T-cell (primary cell): ENCODE data around the gene CD247. TPM values are rescaled to one million over a fixed set of nuclear protein-coding genes. Genes with fewer than 3 reads are reported as not detected.

ENCODE experiments used
- ATAC-seq, 4 experiments: fragments of 200-7000 bp in 3 of 4; fragments of 150-1000 bp in 1 of 4; cut with Tn5 transposase; replicated peaks in 1 of 4; 1 replicate in 3 of 4; 2 replicates in 1 of 4; pipeline ENCODE4 v1.10.0; 2021; ENCODE audit warnings: moderate library complexity in 3 of 4, mild to moderate bottlenecking in 2 of 4, moderate number of reproducible peaks in 1 of 4
- CTCF ChIA-PET, 2 donors: fragments of 300-600 bp; sonication (Branson Sonifier 250); formaldehyde crosslinking; loops; one replicate each; lab custom pipeline; 2022; ENCODE audit warnings: antibody characterized with exemption in 2 of 2; lab: Charles Lee
- POLR2A ChIA-PET, 2 donors: fragments of 300-600 bp; sonication (Branson Sonifier 250); formaldehyde crosslinking; loops; one replicate each; lab custom pipeline; 2022; ENCODE audit warnings: antibody characterized with exemption in 2 of 2; lab: Charles Lee
- DNase-seq, 35 experiments: peaks; one replicate each; pipeline versions ENCODE4 v3.0.0 to v3.0.0-alpha.2; 2013 to 2023
- H3K27ac ChIP-seq: one replicate; pipeline ENCODE4 v1.5.1; 2013; ENCODE audit warnings: low read length
- H3K27me3 ChIP-seq, 2 experiments: replicated peaks in 1 of 2; 1 replicate in 1 of 2; 2 replicates in 1 of 2; pipeline versions ENCODE4 v1.6.1 to v1.7.0; 2013; ENCODE audit warnings: low read length in 1 of 2, mixed read lengths in 1 of 2; ENCODE audit not compliant: control insufficient read depth in 2 of 2, insufficient read depth in 2 of 2; ENCODE audit errors: extremely low read depth in 1 of 2
- H3K36me3 ChIP-seq, 2 donors: 1 replicate in 1 of 2; 2 replicates in 1 of 2; pipeline versions ENCODE4 v1.6.1 to v1.7.0; 2013; ENCODE audit warnings: low read length in 1 of 2; ENCODE audit not compliant: control insufficient read depth in 2 of 2, insufficient read depth in 1 of 2; ENCODE audit errors: extremely low read depth in 1 of 2
- H3K4me1 ChIP-seq, 2 experiments: 1 replicate in 1 of 2; 2 replicates in 1 of 2; pipeline versions ENCODE4 v1.6.1 to v1.7.0; 2013; ENCODE audit warnings: low read length in 2 of 2, mixed read lengths in 1 of 2; ENCODE audit not compliant: insufficient read depth in 2 of 2, control insufficient read depth in 1 of 2; ENCODE audit errors: extremely low read depth in 1 of 2
- H3K4me3 ChIP-seq, 2 donors: 1 replicate in 1 of 2; 2 replicates in 1 of 2; pipeline versions ENCODE4 v1.5.1 to v1.7.0; 2013; ENCODE audit warnings: mild to moderate bottlenecking in 2 of 2, low read length in 1 of 2, moderate library complexity in 1 of 2; ENCODE audit not compliant: control insufficient read depth in 1 of 2; ENCODE audit errors: extremely low read depth in 1 of 2
- H3K9me3 ChIP-seq: 2 replicates; pipeline ENCODE4 v1.7.0; 2013
- H3K27ac Mint-ChIP-seq, 2 donors: one replicate each; pipeline ENCODE4 v1.8.0; 2020 to 2021; ENCODE audit warnings: mild to moderate bottlenecking in 2 of 2, mixed read lengths in 2 of 2
- H3K27me3 Mint-ChIP-seq, 2 donors: one replicate each; pipeline ENCODE4 v1.8.0; 2021 to 2022; ENCODE audit warnings: mixed read lengths in 2 of 2
- H3K36me3 Mint-ChIP-seq: one replicate; pipeline ENCODE4 v1.8.0; 2021; ENCODE audit warnings: mixed read lengths
- H3K4me1 Mint-ChIP-seq, 3 donors: one replicate each; pipeline ENCODE4 v1.8.0; 2020 to 2022; ENCODE audit warnings: mixed read lengths in 3 of 3, mild to moderate bottlenecking in 1 of 3
- H3K4me3 Mint-ChIP-seq, 3 donors: one replicate each; pipeline ENCODE4 v1.8.0; 2020 to 2022; ENCODE audit warnings: mild to moderate bottlenecking in 3 of 3, mixed read lengths in 3 of 3, moderate library complexity in 3 of 3
- H3K9me3 Mint-ChIP-seq, 3 donors: one replicate each; pipeline ENCODE4 v1.8.0; 2020 to 2022; ENCODE audit warnings: mixed read lengths in 3 of 3
- WGBS: methylation state at CpG from one replicate; pipeline ENCODE4 v1.1.5; 2013; ENCODE audit warnings: missing lambda C conversion rate; ENCODE audit not compliant: insufficient coverage; 5-methylcytosine and 5-hydroxymethylcytosine counted together
- total RNA-seq, 35 experiments: library from RNA in 6 of 35; stranded (reverse) in 6 of 35; fragments of 120-200 nt in 1 of 35; gene quantifications; one replicate each; pipeline versions ENCODE4 v1.2.1 to v1.2.4 and lab custom pipeline; 2013 to 2026

Gene CD247
- total RNA-seq, 5 donors from 2014 or later (not counting 1 experiment from before 2014, with no cell fraction given), result 324 to 414 (median 385) TPM

GRCh38 chr1:167473761-167474160, 44.6 kb downstream of the CD247 start:
- Mint-ChIP-seq H3K4me3 (peak overlapping the region; percentile 60 to 81 (median 68)), H3K4me1 (peaks cover 89 to 92% (median 90%) of the 10 kb centered on the region in 3 donors), H3K36me3 (peaks cover 23% of the 10 kb centered on the region), H3K27me3 (no peaks in the 10 kb centered on the region), H3K27ac (peak overlapping the region; percentile 89 to 92), H3K9me3 (no peaks in the 10 kb centered on the region)
- ATAC-seq, result peak; percentile 62 to 70 (median 64)
- peak in 2 of 35 experiments; percentile 14 to 50 for DNase-seq
- Histone ChIP-seq H3K36me3 (peaks cover 0 to 34% of the 10 kb centered on the region in 2 donors), H3K27me3 (no peaks in the 10 kb centered on the region), H3K27ac (peak overlapping the region; percentile 81), H3K4me3 (peak overlapping the region; percentile 20 to 29), H3K9me3 (no peaks in the 10 kb centered on the region), H3K4me1 (peaks cover 65 to 76% of the 10 kb centered on the region in 2 experiments)
- 29% methylated on average over 2 of the region's 5 CpGs for WGBS
- CTCF ChIA-PET, result interaction anchor here in 1 of 2 donors (1.3 kb wide), 1 partner anchor 45 kb away, joined by 7 read pairs; the partner anchor contains the start of gene CD247
- POLR2A ChIA-PET, result no interaction called here

DNA sequence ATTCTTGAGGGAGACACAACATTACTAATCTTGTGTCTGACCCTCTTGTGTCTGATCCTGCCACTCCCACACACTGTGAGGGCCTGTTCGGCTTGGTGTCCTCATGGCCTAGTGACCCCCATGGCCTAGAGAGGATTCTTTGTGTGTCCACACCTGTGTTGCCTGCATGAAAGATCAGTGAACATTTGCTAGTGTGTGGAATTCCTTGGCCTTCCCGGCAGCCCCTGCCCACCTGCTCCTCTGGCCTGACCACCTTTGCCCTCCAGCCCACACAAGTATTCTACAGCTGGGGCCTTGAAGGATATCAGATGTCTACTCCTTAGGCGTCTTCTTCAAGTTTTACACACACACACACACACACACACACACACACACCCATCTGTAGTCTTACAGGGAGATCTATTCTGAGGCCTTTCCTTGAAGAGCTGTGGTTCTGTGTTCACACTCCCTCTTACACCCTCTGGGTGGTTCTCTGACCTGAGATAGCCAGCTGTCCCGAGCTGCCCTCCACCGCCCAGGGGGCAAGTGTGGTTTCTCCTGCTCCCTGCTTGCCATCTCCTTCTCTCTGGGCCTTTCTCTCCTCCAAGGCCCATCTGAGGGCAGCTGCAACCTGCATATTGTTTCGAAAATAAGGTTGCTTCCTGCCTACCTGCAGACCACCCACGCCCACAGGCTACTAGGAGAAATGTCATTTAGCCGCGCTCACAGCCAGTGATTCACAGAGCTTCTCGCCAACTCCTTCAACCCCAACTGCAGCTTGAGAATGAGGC, 45.4 kb downstream of the CD247 start:
- ChIA-PET CTCF (interaction anchor here (0.7 to 1.3 kb wide), 2 partner anchors 12 to 46 kb away, joined by 6 to 7 read pairs; partner anchors contain the start of gene CD247 (in 1 of the 2)), POLR2A (interaction anchor here (0.6 kb wide), 5 partner anchors 13 to 40 kb away, joined by 3 to 4 read pairs (median 3); no protein-coding TSS in a partner anchor)
- peak overlapping the region; percentile 89 to 92 for H3K27ac Mint-ChIP-seq
- Histone ChIP-seq H3K4me3 (peak overlapping the region; percentile 29 to 39), H3K27me3 (no peaks in the 10 kb centered on the region), H3K9me3 (no peaks in the 10 kb centered on the region), H3K27ac (peak overlapping the region; percentile 81), H3K36me3 (peaks cover 0 to 28% of the 10 kb centered on the region in 2 donors), H3K4me1 (peaks cover 62 to 77% of the 10 kb centered on the region in 2 experiments)
- H3K4me1 Mint-ChIP-seq, result peaks cover 89 to 94% (median 90%) of the 10 kb centered on the region in 3 donors
- no peaks in the 10 kb centered on the region for H3K27me3 Mint-ChIP-seq
- H3K36me3 Mint-ChIP-seq, result peaks cover 17% of the 10 kb centered on the region
- H3K9me3 Mint-ChIP-seq, result no peaks in the 10 kb centered on the region
- H3K4me3 Mint-ChIP-seq, result peak overlapping the region; percentile 49 to 81 (median 60)
- DNase-seq (peak in 2 of 35 experiments; percentile 6 to 17), ATAC-seq (peak in 2 of 4 experiments; percentile 15 to 21)
- WGBS, result 27% methylated on average over 2 of the region's 10 CpGs

GRCh38 chr1:167471568-167471967, 46.8 kb downstream of the CD247 start:
- H3K4me3 Mint-ChIP-seq, result peak overlapping the region in 2 of 3 donors; percentile 31 to 81
- no peaks in the 10 kb centered on the region for H3K9me3 Mint-ChIP-seq
- peaks cover 4% of the 10 kb centered on the region for H3K36me3 Mint-ChIP-seq
- H3K27me3 ChIP-seq, result no peaks in the 10 kb centered on the region
- H3K27ac ChIP-seq, result peak overlapping the region; percentile 43
- ChIA-PET CTCF (interaction anchor here (0.7 to 1.0 kb wide), 4 partner anchors 17 to 203 kb away, joined by 3 to 5 read pairs (median 4); partner anchors contain the start of gene CD247 (in 1 of the 2)), POLR2A (interaction anchor here in 1 of 2 donors (0.6 to 0.9 kb wide), 2 partner anchors 42 to 47 kb away, joined by 7 to 12 read pairs; partner anchors contain the start of gene CD247)
- no peak for ATAC-seq
- no peaks in the 10 kb centered on the region for H3K9me3 ChIP-seq
- peaks cover 57 to 73% of the 10 kb centered on the region in 2 experiments for H3K4me1 ChIP-seq
- H3K27me3 Mint-ChIP-seq, result no peaks in the 10 kb centered on the region
- H3K4me3 ChIP-seq, result no peak overlapping the region
- peaks cover 0 to 23% of the 10 kb centered on the region in 2 donors for H3K36me3 ChIP-seq
- WGBS, result no CpG with 5 or more reads among the region's 5 CpGs
- peaks cover 86 to 92% (median 86%) of the 10 kb centered on the region in 3 donors for H3K4me1 Mint-ChIP-seq
- DNase-seq, result peak in 1 of 35 experiments; percentile 9
- H3K27ac Mint-ChIP-seq, result peak overlapping the region; percentile 89 to 92

DNA sequence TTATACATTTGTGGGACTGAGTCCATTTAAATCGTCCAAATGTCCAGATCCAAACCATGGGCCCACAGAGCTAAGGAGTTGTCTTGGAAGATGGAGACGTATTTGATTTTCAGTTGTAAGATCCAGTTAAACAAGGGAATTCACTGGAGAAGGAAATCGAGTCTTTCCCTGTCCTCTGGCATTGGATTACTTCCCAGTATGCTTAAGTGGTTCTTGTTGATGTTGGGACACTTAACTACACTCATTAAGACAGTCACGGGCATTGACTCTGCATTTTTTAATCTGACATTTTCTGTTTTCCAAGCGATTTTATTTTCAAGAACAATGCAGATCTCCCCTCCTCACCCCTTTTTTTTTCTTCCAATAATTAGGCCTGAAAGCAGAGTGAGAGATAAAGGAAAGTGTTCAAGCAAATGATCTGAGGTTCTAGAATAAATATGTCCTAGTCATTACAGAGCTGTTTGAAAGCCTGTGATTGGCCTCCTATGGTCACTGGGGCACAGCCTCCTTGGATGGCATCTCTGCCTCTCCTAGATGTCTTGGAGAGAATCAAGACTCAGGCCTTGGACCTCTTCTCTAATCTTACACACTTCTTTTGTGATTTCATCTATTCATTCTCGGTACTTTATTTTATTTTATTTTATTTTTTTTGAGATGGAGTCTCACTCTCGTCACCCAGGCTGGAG, 48.9 kb downstream of the CD247 start:
- WGBS, result 88% methylated on average over 2 of the region's 7 CpGs
- Histone ChIP-seq H3K9me3 (no peaks in the 10 kb centered on the region), H3K27ac (peak overlapping the region; percentile 6), H3K36me3 (peaks cover 0 to 29% of the 10 kb centered on the region in 2 donors), H3K4me1 (peaks cover 61 to 63% of the 10 kb centered on the region in 2 experiments), H3K27me3 (no peaks in the 10 kb centered on the region), H3K4me3 (no peak overlapping the region)
- no peak for DNase-seq
- Mint-ChIP-seq H3K9me3 (no peaks in the 10 kb centered on the region), H3K27ac (peak overlapping the region; percentile 90), H3K4me1 (peaks cover 86 to 92% (median 87%) of the 10 kb centered on the region in 3 donors), H3K4me3 (peak overlapping the region in 2 of 3 donors; percentile 17 to 38), H3K27me3 (no peaks in the 10 kb centered on the region), H3K36me3 (peaks cover 13% of the 10 kb centered on the region)
- CTCF ChIA-PET, result interaction anchor here (0.8 to 2.8 kb wide), 4 partner anchors 9 to 26 kb away, joined by 3 to 7 read pairs (median 4); no protein-coding TSS in a partner anchor
- POLR2A ChIA-PET, result interaction anchor here (0.5 to 1.1 kb wide), 4 partner anchors 9 to 35 kb away, joined by 3 to 9 read pairs (median 3); no protein-coding TSS in a partner anchor
- ATAC-seq, result no peak

DNA sequence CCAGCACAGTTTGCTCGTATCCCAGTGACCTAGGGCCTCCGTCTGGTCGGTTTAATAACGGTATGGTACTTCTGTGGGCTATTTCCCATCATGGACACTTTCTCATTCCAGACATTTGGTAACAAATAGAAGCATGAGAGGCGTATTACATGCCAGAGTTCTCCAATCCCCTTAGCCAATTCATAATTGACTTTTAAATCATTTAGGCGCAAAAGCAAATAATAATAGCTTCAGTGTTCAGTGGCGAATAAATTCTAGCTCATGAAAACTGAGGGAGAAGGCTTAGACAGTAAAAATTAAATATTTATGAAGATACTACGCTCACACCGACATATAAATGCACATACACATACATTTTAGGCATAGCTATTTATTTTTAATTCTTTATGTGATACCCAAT, 50.6 kb downstream of the CD247 start:
- no CpG with 5 or more reads among the region's 9 CpGs for WGBS
- peaks cover 3 to 40% of the 10 kb centered on the region in 2 donors for H3K36me3 ChIP-seq
- no peak overlapping the region for H3K4me3 ChIP-seq
- no peaks in the 10 kb centered on the region for H3K27me3 ChIP-seq
- ChIA-PET POLR2A (interaction anchor here (0.6 to 1.1 kb wide), 8 partner anchors 12 to 248 kb away, joined by 3 to 5 read pairs (median 3); no protein-coding TSS in a partner anchor), CTCF (interaction anchor here in 1 of 2 donors (0.9 to 2.8 kb wide), 5 partner anchors 10 to 65 kb away, joined by 4 to 7 read pairs (median 5); no protein-coding TSS in a partner anchor)
- Mint-ChIP-seq H3K27ac (peak overlapping the region; percentile 90), H3K4me3 (peak overlapping the region; percentile 6 to 38 (median 34)), H3K9me3 (no peaks in the 10 kb centered on the region), H3K36me3 (peaks cover 18% of the 10 kb centered on the region), H3K4me1 (peaks cover 85 to 92% (median 87%) of the 10 kb centered on the region in 3 donors), H3K27me3 (no peaks in the 10 kb centered on the region)
- DNase-seq (no peak), ATAC-seq (no peak)
- peak overlapping the region; percentile 34 for H3K27ac ChIP-seq
- H3K4me1 ChIP-seq, result peaks cover 56% of the 10 kb centered on the region in 2 experiments
- no peaks in the 10 kb centered on the region for H3K9me3 ChIP-seq
